K562 (cell line): ENCODE results near the gene CDYL. TPM values are rescaled to one million over a fixed set of nuclear protein-coding genes. Genes with fewer than 3 reads are reported as not detected.

ENCODE experiments used
- ATAC-seq: fragments of 200-7000 bp; cut with Tn5 transposase; 3 replicates; pipeline ENCODE4 v1.9.1; 2020; ENCODE audit warnings: moderate library complexity
- BruUV-seq: library from RNA; stranded (reverse); fragments of 400-500 nt; replicated peaks from 2 replicates; lab custom pipeline; 2021; lab: Mats Ljungman, UMichigan
- CTCF ChIA-PET: fragments of 300-600 bp; formaldehyde crosslinking; extraction: SDS; loops from one replicate; lab custom pipeline; 2021; ENCODE audit warnings: low intra/inter-chr PET ratio; lab: Yijun Ruan, JAX
- POLR2A ChIA-PET: fragments of 300-600, 350-650 bp; sonication (Branson Sonifier 250); formaldehyde crosslinking; extraction: SDS; loops from one replicate; lab custom pipeline; 2021; ENCODE audit warnings: antibody characterized with exemption, inconsistent platforms; lab: Yijun Ruan, JAX
- DNase-seq, 4 experiments: peaks; one replicate each; pipeline versions ENCODE4 v3.0.0 to v3.0.0-alpha.2; 2011 to 2018; ENCODE audit warnings: low spot score in 3 of 4, mixed read lengths in 3 of 4; ENCODE audit errors: extremely low read depth in 1 of 4
- FAIRE-seq: peaks from 2 replicates; lab custom pipeline; 2011; peaks lifted over from hg19 to GRCh38; lab: Jason Lieb, UNC
- H2AFZ ChIP-seq: 2 replicates; pipeline ENCODE4 v1.6.0; 2011; ENCODE audit warnings: low read depth, low read length, control low read depth, inconsistent platforms
- H3K27ac ChIP-seq: fragments of 200-600 bp; 3 replicates; pipeline ENCODE4 v1.8.0; 2011; ENCODE audit warnings: low read depth, mild to moderate bottlenecking, control low read depth, inconsistent platforms, low read length, moderate library complexity, mixed read lengths; ENCODE audit errors: extremely low read depth
- H3K27me3 ChIP-seq, 2 experiments: fragments of 300-600 bp in 1 of 2; 2 replicates in 1 of 2; 3 replicates in 1 of 2; pipeline versions ENCODE4 v1.6.0 to v1.8.0; 2011; ENCODE audit warnings: inconsistent platforms in 2 of 2, low read length in 2 of 2, mild to moderate bottlenecking in 1 of 2, mixed read lengths in 1 of 2, moderate library complexity in 1 of 2; ENCODE audit not compliant: control insufficient read depth in 2 of 2, insufficient read depth in 2 of 2
- H3K36me3 ChIP-seq: fragments of 300-600 bp; 3 replicates; pipeline ENCODE4 v1.8.0; 2011; ENCODE audit warnings: mild to moderate bottlenecking, low read length, inconsistent platforms; ENCODE audit not compliant: control insufficient read depth, insufficient read depth
- H3K4me1 ChIP-seq, 2 experiments: fragments of 200-600 bp in 1 of 2; replicated peaks in 1 of 2; 2 replicates in 1 of 2; 3 replicates in 1 of 2; pipeline versions ENCODE4 v1.5.1 to v1.8.0; 2011; ENCODE audit warnings: inconsistent platforms in 2 of 2, low read length in 2 of 2, mild to moderate bottlenecking in 1 of 2, mixed read lengths in 1 of 2, moderate library complexity in 1 of 2; ENCODE audit not compliant: control insufficient read depth in 2 of 2, insufficient read depth in 2 of 2
- H3K4me2 ChIP-seq: 2 replicates; pipeline ENCODE4 v1.6.1; 2011; ENCODE audit warnings: low read length, control low read depth, inconsistent platforms, mixed read lengths; ENCODE audit not compliant: insufficient read depth
- H3K4me3 ChIP-seq: fragments of 200-600 bp; sonication (generic), shearing (Covaris generic); 2 replicates; pipeline ENCODE4 v1.5.1; 2016; ENCODE audit warnings: control low read depth, inconsistent platforms
- H3K79me2 ChIP-seq: fragments of 200-600 bp; 3 replicates; pipeline ENCODE4 v1.8.0; 2011; ENCODE audit warnings: low read length, inconsistent platforms; ENCODE audit not compliant: control insufficient read depth, insufficient read depth
- H3K9ac ChIP-seq, 2 experiments: 2 replicates each; pipeline versions ENCODE4 v1.6.0 to v1.6.1; 2011; ENCODE audit warnings: low read depth in 2 of 2, low read length in 2 of 2, control low read depth in 1 of 2, inconsistent platforms in 1 of 2, mild to moderate bottlenecking in 1 of 2, mixed read lengths in 1 of 2; ENCODE audit not compliant: insufficient read depth in 1 of 2
- H3K9me1 ChIP-seq: one replicate; pipeline ENCODE4 v1.6.0; 2011; ENCODE audit warnings: inconsistent platforms, mild to moderate bottlenecking, low read length, moderate library complexity; ENCODE audit not compliant: control insufficient read depth, insufficient read depth
- H3K9me3 ChIP-seq: replicated peaks from 2 replicates; pipeline ENCODE4 v1.5.1; 2011; ENCODE audit warnings: low read depth, low read length, inconsistent platforms; ENCODE audit not compliant: control insufficient read depth, insufficient read depth
- H4K20me1 ChIP-seq: replicated peaks from 2 replicates; pipeline ENCODE4 v1.6.1; 2011; ENCODE audit warnings: low read length, inconsistent platforms, mixed read lengths; ENCODE audit not compliant: control insufficient read depth, insufficient read depth
- BACH1 ChIP-seq: fragments of 200-800 bp; sonication (Bioruptor generic); IDR thresholded peaks from 2 replicates; pipeline ENCODE4 v1.6.1; 2016; ENCODE audit warnings: missing genetic modification characterization, missing compliant biosample characterization
- ETV5 ChIP-seq: sonication (generic); formaldehyde crosslinking; IDR thresholded peaks from 2 replicates; pipeline ENCODE4 v1.4.0; 2020; ENCODE audit warnings: low read depth, mild to moderate bottlenecking, missing genetic modification reagents
- FOXA1 ChIP-seq: fragments of 450-650 bp; IDR thresholded peaks from 2 replicates; pipeline ENCODE4 v1.6.1; 2016; ENCODE audit warnings: mild to moderate bottlenecking, borderline replicate concordance
- HEY1 ChIP-seq: fragments of 250-450 bp; sonication (Bioruptor Pico); IDR thresholded peaks from 2 replicates; pipeline ENCODE4 v1.5.0; 2020; ENCODE audit warnings: mild to moderate bottlenecking, moderate library complexity, borderline replicate concordance
- ILK ChIP-seq: fragments of 450-650 bp; IDR thresholded peaks from 2 replicates; pipeline ENCODE4 v1.6.1; 2016; ENCODE audit warnings: missing genetic modification characterization, low read depth, mild to moderate bottlenecking, missing compliant biosample characterization, moderate library complexity, borderline replicate concordance
- MBD2 ChIP-seq: sonication (generic); IDR thresholded peaks from 2 replicates; pipeline ENCODE4 v1.6.1; 2016; ENCODE audit warnings: low read depth, borderline replicate concordance
- POLR3G ChIP-seq: IDR thresholded peaks from 2 replicates; pipeline ENCODE4 v1.6.1; 2011; ENCODE audit not compliant: insufficient read length, insufficient replicate concordance; ENCODE audit errors: extremely low read depth
- RB1 ChIP-seq: fragments of 450-650 bp; IDR thresholded peaks from 2 replicates; pipeline ENCODE4 v1.6.1; 2017; ENCODE audit warnings: low read depth, mild to moderate bottlenecking
- RBM25 ChIP-seq: fragments of 200-400 bp; formaldehyde crosslinking; IDR thresholded peaks from 2 replicates; pipeline ENCODE4 v1.6.1; 2018; ENCODE audit warnings: low read length, low read depth, moderate library complexity; ENCODE audit not compliant: severe bottlenecking
- RNF2 ChIP-seq: sonication (generic); IDR thresholded peaks from 2 replicates; pipeline ENCODE4 v1.6.1; 2016
- SIN3A ChIP-seq, 2 experiments: fragments of 150-350 bp in 1 of 2; IDR thresholded peaks; 2 replicates each; pipeline ENCODE4 v1.6.1; 2011 to 2016; ENCODE audit warnings: borderline replicate concordance in 2 of 2, low read depth in 2 of 2, low read length in 2 of 2, mild to moderate bottlenecking in 2 of 2, moderate library complexity in 2 of 2; ENCODE audit not compliant: control insufficient read depth in 1 of 2
- SMARCC2 ChIP-seq: fragments of 450-650 bp; IDR thresholded peaks from 2 replicates; pipeline ENCODE4 v1.6.1; 2017; ENCODE audit warnings: antibody characterized with exemption, moderate library complexity, mild to moderate bottlenecking, low read depth
- SP1 ChIP-seq: sonication (generic); formaldehyde crosslinking; IDR thresholded peaks from 2 replicates; pipeline ENCODE4 v1.8.1; 2022; ENCODE audit warnings: mild to moderate bottlenecking, missing genetic modification reagents
- ZNF274 ChIP-seq: IDR thresholded peaks from 2 replicates; pipeline ENCODE4 v1.6.1; 2011; ENCODE audit warnings: low read depth, mild to moderate bottlenecking, low read length, moderate library complexity, borderline replicate concordance
- ZNF431 ChIP-seq: sonication (generic); formaldehyde crosslinking; IDR thresholded peaks from 2 replicates; pipeline ENCODE4 v1.8.0; 2022; ENCODE audit warnings: mild to moderate bottlenecking, missing genetic modification reagents
- ZNF512 ChIP-seq: IDR thresholded peaks from 2 replicates; pipeline ENCODE4 v1.6.1; 2016; ENCODE audit warnings: missing genetic modification characterization, missing compliant biosample characterization
- ZNF780A ChIP-seq: fragments of 250-450 bp; sonication (Bioruptor Pico); IDR thresholded peaks from 2 replicates; pipeline ENCODE4 v1.5.0; 2021; ENCODE audit warnings: mild to moderate bottlenecking
- WGBS: fragments of 100-300 bp; shearing (Covaris generic); methylation state at CpG from one replicate; pipeline ENCODE4 v1.1.6; 2016; ENCODE audit warnings: low coverage, mixed read lengths; ENCODE audit not compliant: insufficient coverage; ENCODE audit errors: missing lambda C conversion rate; 5-methylcytosine and 5-hydroxymethylcytosine counted together
- in situ Hi-C: fragments of 300-500 bp; cut with MboI; formaldehyde crosslinking; loops from 4 replicates; pipeline ENCODE4 v1.15.0; 2018; ENCODE audit warnings: inconsistent platforms, mixed read lengths
- intact Hi-C: fragments of 100-400 bp; cut with micrococcal nuclease; formaldehyde crosslinking; loops from 2 replicates; pipeline ENCODE4 v1.14.2; 2022
- polyA plus RNA-seq, 8 experiments: library from polyadenylated mRNA; depleted of rRNA in 4 of 8; stranded (reverse) in 5 of 8; unstranded in 3 of 8; fragments of >200 nt; fragmentation: Nextera tagmentation in 2 of 8; fragmentation: Illumina TruSeq in 1 of 8; extraction: Ambion mirVana in 2 of 8; extraction: Trizol in 1 of 8; gene quantifications; 2 replicates each; pipeline versions ENCODE4 v1.2.1 to v1.2.3, GENCODE V29; 2011 to 2014; ENCODE audit warnings: inconsistent platforms in 1 of 8, missing spikeins in 1 of 8
- total RNA-seq, 7 experiments: library from RNA; depleted of rRNA in 6 of 7; stranded (reverse); fragments of >200 nt in 6 of 7; fragmentation: Illumina TruSeq in 2 of 7; extraction: Trizol in 2 of 7; gene quantifications; 2 replicates each; pipeline versions ENCODE4 v1.2.1 to v1.2.3, GENCODE V29; 2011 to 2021; ENCODE audit warnings: low replicate concordance in 1 of 7
- TF ChIP-seq, protein P1 (sequence below): fragments of 250-450 bp; sonication (Bioruptor Pico); IDR thresholded peaks from 2 replicates; pipeline ENCODE4 v1.5.0; 2021
- TF ChIP-seq, protein P2 (sequence below), 2 experiments: IDR thresholded peaks; 2 replicates each; pipeline ENCODE4 v1.6.1; 2012; ENCODE audit warnings: improper control_type of control experiment in 2 of 2, low read depth in 2 of 2, low read length in 2 of 2, borderline replicate concordance in 1 of 2

The CDYL gene
- total and polyA plus RNA-seq, 9 of the 15 experiments (the other 6 are each of a cell fraction or from before 2014, with no cell fraction given), result 8.1 to 45.8 (median 40.8) TPM

DNA sequence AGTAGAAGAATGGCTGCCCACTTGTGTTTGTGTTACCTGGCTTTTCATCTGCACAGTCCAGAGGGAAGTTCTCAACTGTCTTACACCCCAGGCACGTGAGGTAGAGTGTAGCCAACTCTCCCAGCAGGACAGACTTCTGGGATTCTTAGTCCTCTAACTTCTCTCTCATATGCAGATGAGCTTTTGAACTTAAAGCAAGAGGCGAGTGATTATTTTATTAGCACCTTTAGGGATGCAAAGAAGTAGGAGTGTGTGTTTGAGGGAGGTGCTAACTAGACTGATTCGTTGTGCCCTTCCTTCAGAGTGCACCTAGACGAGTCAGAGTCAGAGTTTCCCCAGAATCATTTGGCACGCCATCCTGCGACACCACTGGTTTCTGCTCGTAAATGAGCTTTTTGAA lies 10.8 kb downstream of the CDYL start:
- intact Hi-C loops, result loop anchor here (10.0 kb wide), 1 partner anchor 148 kb away; no protein-coding TSS in a partner anchor
- Histone ChIP-seq H3K4me2 (no peak overlapping the region), H3K9me3 (peaks cover 3% of the 10 kb centered on the region; the same call in 1 of the 2 replicates), H3K36me3 (no peaks in the 10 kb centered on the region), H3K9ac (no peak overlapping the region; a peak in 1 of 4 replicates), H3K27me3 (no peaks in the 10 kb centered on the region), H3K27ac (no peak overlapping the region), H3K4me3 (no peak overlapping the region), H3K79me2 (peaks cover 96% of the 10 kb centered on the region), H2AFZ (no peak overlapping the region), H4K20me1 (peaks cover 38% of the 10 kb centered on the region), H3K4me1 (peaks cover 4 to 11% of the 10 kb centered on the region in 2 experiments; a peak in 4 of 5 replicates), H3K9me1 (peaks cover 8% of the 10 kb centered on the region)
- ChIA-PET CTCF (no interaction called here), POLR2A (interaction anchor here (0.6 to 1.2 kb wide), 2 partner anchors 9 to 155 kb away, joined by 3 read pairs; no protein-coding TSS in a partner anchor)
- no peak for DNase-seq
- TF ChIP-seq ZNF780A (CRISPR knock-in tag) (no peak), SIN3A (IDR thresholded peaks at IDR 0.05; ENCODE audit: borderline replicate concordance in 2 of 2, control insufficient read depth in 1 of 2, low read depth in 2 of 2, low read length in 2 of 2) (no peak), ZNF274 (no peak), HEY1 (CRISPR knock-in tag) (no peak), BACH1 (no peak), ZNF431 (no peak), FOXA1 (no peak), RNF2 (no peak), ETV5 (CRISPR knock-in tag) (no peak), ZNF512 (tag) (no peak), MBD2 (no peak), SMARCC2 (no peak), POLR3G (no peak), ILK (tag) (no peak), RBM25 (no peak), RB1 (no peak), SP1 (CRISPR knock-in tag) (no peak)
- TF ChIP-seq, protein P1, sequence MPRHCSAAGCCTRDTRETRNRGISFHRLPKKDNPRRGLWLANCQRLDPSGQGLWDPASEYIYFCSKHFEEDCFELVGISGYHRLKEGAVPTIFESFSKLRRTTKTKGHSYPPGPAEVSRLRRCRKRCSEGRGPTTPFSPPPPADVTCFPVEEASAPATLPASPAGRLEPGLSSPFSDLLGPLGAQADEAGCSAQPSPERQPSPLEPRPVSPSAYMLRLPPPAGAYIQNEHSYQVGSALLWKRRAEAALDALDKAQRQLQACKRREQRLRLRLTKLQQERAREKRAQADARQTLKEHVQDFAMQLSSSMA (CRISPR knock-in tag), result no peak
- TF ChIP-seq, protein P2, sequence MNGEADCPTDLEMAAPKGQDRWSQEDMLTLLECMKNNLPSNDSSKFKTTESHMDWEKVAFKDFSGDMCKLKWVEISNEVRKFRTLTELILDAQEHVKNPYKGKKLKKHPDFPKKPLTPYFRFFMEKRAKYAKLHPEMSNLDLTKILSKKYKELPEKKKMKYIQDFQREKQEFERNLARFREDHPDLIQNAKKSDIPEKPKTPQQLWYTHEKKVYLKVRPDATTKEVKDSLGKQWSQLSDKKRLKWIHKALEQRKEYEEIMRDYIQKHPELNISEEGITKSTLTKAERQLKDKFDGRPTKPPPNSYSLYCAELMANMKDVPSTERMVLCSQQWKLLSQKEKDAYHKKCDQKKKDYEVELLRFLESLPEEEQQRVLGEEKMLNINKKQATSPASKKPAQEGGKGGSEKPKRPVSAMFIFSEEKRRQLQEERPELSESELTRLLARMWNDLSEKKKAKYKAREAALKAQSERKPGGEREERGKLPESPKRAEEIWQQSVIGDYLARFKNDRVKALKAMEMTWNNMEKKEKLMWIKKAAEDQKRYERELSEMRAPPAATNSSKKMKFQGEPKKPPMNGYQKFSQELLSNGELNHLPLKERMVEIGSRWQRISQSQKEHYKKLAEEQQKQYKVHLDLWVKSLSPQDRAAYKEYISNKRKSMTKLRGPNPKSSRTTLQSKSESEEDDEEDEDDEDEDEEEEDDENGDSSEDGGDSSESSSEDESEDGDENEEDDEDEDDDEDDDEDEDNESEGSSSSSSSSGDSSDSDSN (IDR thresholded peaks at IDR 0.05; ENCODE audit: borderline replicate concordance in 1 of 2, low read depth in 2 of 2, low read length in 2 of 2), result no peak
- no TSS peak for BruUV-seq
- no peak for FAIRE-seq
- no peak for ATAC-seq
- in situ Hi-C loops, result no loop called here
- 80% methylated on average over 7 of the region's 7 CpGs for WGBS
